C4-2B (cell line): ENCODE results near the gene LRP1B.

ENCODE experiments used
- CTCF ChIP-seq: fragments of 450-650 bp; conservative IDR thresholded peaks from 2 replicates; pipeline ENCODE4 v1.5.1; 2017; ENCODE audit warnings: mild to moderate bottlenecking
- ZFX ChIP-seq: fragments of 450-650 bp; IDR thresholded peaks from 2 replicates; pipeline ENCODE4 v1.6.1; 2017

- no peak for TF ChIP-seq CTCF
- no peak for TF ChIP-seq ZFX
These were observed 476.5 kb downstream of the LRP1B start for GRCh38 chr2:141654311-141654710.
